Prostate gland (tissue), 2 donors: ENCODE measurements around the gene PF4V1.
A peak's percentile ranks its signal among the peaks of the same experiment; 100 is the strongest.

Experiments used
- POLR2AphosphoS5 ChIP-seq: sonication (generic); formaldehyde crosslinking; IDR thresholded peaks from one replicate; pipeline ENCODE4 v1.6.1; 2017; ENCODE audit warnings: antibody characterized with exemption
- TF ChIP-seq, protein P1 (sequence below), 4 experiments: fragments of 200-600 bp in 2 of 4; fragments of 450-650 bp in 2 of 4; sonication (generic) in 2 of 4; IDR thresholded peaks; 1 replicate in 3 of 4; 2 replicates in 1 of 4; pipeline ENCODE4 v1.5.1; 2016 to 2019; ENCODE audit warnings: antibody characterized with exemption in 4 of 4, mild to moderate bottlenecking in 2 of 4, moderate library complexity in 2 of 4

DNA sequence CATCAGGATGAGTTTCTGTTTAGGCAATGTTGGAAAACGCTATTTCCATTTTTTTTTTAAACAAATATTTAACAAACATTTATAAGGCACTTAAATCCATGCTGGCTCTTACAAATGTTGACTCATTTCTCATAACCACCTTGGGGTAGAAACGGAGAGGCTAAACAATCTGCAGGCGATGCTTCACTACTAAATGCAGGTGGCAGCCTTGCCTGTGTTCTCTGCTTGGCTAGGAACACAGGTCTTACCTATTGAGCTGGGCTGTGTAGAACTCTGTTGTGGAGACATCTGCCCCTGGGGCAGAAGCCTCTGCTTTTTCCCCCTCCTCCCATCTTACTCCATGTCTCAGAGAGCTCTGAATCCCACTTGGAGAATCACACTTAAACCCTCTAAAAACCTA lies 14.7 kb downstream of the PF4V1 start:
- TF ChIP-seq POLR2AphosphoS5: no peak
- TF ChIP-seq, protein P1, sequence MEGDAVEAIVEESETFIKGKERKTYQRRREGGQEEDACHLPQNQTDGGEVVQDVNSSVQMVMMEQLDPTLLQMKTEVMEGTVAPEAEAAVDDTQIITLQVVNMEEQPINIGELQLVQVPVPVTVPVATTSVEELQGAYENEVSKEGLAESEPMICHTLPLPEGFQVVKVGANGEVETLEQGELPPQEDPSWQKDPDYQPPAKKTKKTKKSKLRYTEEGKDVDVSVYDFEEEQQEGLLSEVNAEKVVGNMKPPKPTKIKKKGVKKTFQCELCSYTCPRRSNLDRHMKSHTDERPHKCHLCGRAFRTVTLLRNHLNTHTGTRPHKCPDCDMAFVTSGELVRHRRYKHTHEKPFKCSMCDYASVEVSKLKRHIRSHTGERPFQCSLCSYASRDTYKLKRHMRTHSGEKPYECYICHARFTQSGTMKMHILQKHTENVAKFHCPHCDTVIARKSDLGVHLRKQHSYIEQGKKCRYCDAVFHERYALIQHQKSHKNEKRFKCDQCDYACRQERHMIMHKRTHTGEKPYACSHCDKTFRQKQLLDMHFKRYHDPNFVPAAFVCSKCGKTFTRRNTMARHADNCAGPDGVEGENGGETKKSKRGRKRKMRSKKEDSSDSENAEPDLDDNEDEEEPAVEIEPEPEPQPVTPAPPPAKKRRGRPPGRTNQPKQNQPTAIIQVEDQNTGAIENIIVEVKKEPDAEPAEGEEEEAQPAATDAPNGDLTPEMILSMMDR (IDR thresholded peaks at IDR 0.05): peak in 3 of 4 experiments; percentile 8 to 46 (median 41)
